ENCODE measurements around the gene SLC39A2.
A peak's percentile ranks its signal among the peaks of the same experiment; 100 is the strongest.
"Not testable (repeated sequence)": the region's sequence is repeated elsewhere in the genome, so short reads cannot be mapped to it uniquely, and the experiment has no call there.

Gene SLC39A2

GRCh38 chr14:20997115-20997514 lies 2.0 kb upstream of the SLC39A2 start:
- DNase-seq, result no peak

GRCh38 chr14:20997564-20997963 lies 1.5 kb upstream of the SLC39A2 start:
- no peak for DNase-seq

- DNase-seq, result no peak
Measured at GRCh38 chr14:20998139-20998538, 954 bp upstream of the SLC39A2 start.

GRCh38 chr14:20999591-20999990 lies 498 bp downstream of the SLC39A2 start:
- no peak for DNase-seq

GRCh38 chr14:21001218-21001617 lies 2.1 kb downstream of the SLC39A2 start:
- DNase-seq, result no peak

- DNase-seq, result no peak
Measured at GRCh38 chr14:21003788-21004346, 4.8 kb downstream of the SLC39A2 start.

GRCh38 chr14:21009721-21010120 lies 10.6 kb downstream of the SLC39A2 start:
- DNase-seq, result not testable (repeated sequence)

GRCh38 chr14:21011136-21011535 lies 12.0 kb downstream of the SLC39A2 start:
- DNase-seq, result no peak

GRCh38 chr14:21014761-21015190 lies 15.7 kb downstream of the SLC39A2 start:
- no peak for DNase-seq

- DNase-seq, result no peak
Measured at GRCh38 chr14:21015312-21015711, 16.2 kb downstream of the SLC39A2 start.

- DNase-seq, result no peak
Measured at GRCh38 chr14:21016413-21017190, 17.5 kb downstream of the SLC39A2 start.

- DNase-seq, result no peak
Measured at GRCh38 chr14:21017528-21018245, 18.6 kb downstream of the SLC39A2 start.

- no peak for DNase-seq
Measured at GRCh38 chr14:21018286-21018685, 19.2 kb downstream of the SLC39A2 start.

- DNase-seq, result no peak
Measured at GRCh38 chr14:21018781-21019180, 19.7 kb downstream of the SLC39A2 start.

- DNase-seq, result no peak
Measured at GRCh38 chr14:21019366-21019765, 20.3 kb downstream of the SLC39A2 start.

- DNase-seq, result no peak
Measured at GRCh38 chr14:21020977-21021545, 22.0 kb downstream of the SLC39A2 start.

GRCh38 chr14:21022686-21023085 lies 23.6 kb downstream of the SLC39A2 start:
- no peak for DNase-seq

- no peak for DNase-seq
Measured at GRCh38 chr14:21023174-21023573, 24.1 kb downstream of the SLC39A2 start.

GRCh38 chr14:21023817-21024584 lies 24.9 kb downstream of the SLC39A2 start:
- DNase-seq, result no peak

- DNase-seq, result peak; percentile 68
Measured at GRCh38 chr14:21024585-21025370, 25.7 kb downstream of the SLC39A2 start, which contains the start of gene NDRG2. TSS of gene NDRG2 (minus strand) at chr14:21025061. CDS start at chr14:21023315, 1,746 bp downstream.

GRCh38 chr14:21025371-21026273 lies 26.5 kb downstream of the SLC39A2 start:
- peak; percentile 19 for DNase-seq
